Ramos (cell line): ENCODE results near the gene PLEKHM1.

ENCODE experiments used
- in situ Hi-C: fragments of 300-500 bp; cut with MboI; formaldehyde crosslinking; loops from one replicate; pipeline ENCODE4 v1.14.3; 2022; ENCODE audit warnings: low sequenced_read_pairs; ENCODE audit not compliant: unreplicated experiment

PLEKHM1 gene

GRCh38 chr17:45410144-45411091, 80.1 kb downstream of the PLEKHM1 start:
- in situ Hi-C loops = loop anchor here (25.0 kb wide), 1 partner anchor 427 kb away; the partner anchor contains the start of gene SPPL2C

GRCh38 chr17:45409659-45410076, 80.9 kb downstream of the PLEKHM1 start:
- in situ Hi-C loops = loop anchor here (25.0 kb wide), 1 partner anchor 428 kb away; the partner anchor contains the start of gene SPPL2C

DNA sequence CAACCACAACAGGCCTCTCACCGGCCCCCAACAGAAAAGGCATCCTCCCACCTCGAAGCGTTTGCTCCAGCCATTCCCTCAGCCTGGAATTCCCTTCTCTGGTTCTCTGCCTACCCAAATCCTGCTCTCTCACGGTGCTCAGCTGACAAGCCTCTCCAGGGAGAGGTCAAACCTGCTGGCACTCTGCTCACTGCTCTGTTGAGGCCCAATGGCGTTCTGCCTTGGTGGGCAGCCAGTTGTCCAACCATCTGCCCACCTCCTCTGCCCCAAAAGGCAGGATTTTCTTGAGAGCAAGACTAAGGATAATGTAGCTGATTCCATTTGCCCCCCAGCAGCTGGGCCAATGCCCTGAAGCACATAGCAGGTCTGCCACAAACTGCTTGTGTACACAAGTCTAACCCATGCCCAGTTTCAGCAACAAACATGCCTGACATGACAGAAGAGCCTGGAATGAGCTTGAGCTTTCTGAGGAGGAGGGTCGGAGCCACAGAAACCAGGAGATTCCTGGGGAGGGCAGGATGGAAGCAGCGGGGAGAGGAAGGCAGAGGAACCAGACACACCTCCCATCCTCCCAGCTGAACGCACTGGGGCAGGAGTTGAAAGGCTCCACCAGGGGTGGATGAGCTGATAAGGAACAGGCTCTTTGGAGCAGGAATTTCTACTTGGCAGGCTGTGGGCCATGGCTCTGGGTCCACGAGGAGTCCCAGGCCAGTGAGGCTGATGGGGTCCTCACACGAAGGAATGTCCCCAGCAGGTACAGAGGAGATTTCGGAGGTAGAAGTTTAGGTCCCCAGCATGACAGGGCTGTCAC, 81.7 kb downstream of the PLEKHM1 start:
- in situ Hi-C loops = loop anchor here (25.0 kb wide), 1 partner anchor 428 kb away; the partner anchor contains the start of gene SPPL2C

GRCh38 chr17:45406107-45406506, 84.4 kb downstream of the PLEKHM1 start:
- in situ Hi-C loops = loop anchor here (25.0 kb wide), 1 partner anchor 431 kb away; the partner anchor contains the start of gene SPPL2C

DNA sequence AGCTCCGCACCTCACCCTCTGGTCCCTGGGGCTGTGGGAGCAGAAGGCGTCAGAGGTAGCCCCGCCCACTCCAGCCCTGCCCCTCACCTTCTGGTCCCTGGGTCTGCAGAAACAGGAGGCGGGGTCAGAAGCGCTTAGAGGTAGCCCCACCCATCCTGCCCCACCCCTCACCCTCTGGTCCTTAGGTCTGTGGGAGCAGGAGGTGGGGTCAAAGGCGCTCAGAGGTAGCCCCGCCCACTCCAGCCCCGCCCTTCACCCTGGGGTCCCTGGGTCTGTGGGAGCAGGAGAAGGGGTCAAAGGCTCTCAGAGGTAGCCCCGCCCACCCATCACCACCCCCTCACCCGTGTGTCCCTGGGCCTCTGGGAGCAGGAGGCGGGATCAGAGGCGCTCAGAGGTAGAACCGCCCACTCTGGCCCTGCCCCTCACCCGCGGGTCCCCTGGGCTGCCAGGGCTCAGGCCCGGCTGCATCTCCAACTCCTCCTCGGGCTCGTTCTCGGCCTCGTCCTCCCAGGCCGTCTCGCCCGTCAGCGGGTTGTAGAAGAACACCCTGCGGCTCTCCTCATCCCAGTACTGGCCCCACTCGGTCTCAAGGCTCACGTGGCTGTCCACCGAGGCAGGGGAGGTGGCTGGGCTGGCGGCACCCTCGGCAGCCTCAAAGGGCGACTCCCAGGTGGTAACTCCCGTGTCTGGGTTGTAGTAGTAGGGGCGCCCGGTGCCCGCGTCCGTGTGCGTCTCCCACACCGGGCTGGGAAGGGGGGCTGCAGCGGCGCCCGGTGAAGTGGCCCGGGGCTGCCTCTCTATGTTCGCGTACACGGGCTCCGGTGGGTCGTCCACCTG, 85.1 kb downstream of the PLEKHM1 start:
- in situ Hi-C loops = loop anchor here (25.0 kb wide), 1 partner anchor 432 kb away; the partner anchor contains the start of gene SPPL2C

DNA sequence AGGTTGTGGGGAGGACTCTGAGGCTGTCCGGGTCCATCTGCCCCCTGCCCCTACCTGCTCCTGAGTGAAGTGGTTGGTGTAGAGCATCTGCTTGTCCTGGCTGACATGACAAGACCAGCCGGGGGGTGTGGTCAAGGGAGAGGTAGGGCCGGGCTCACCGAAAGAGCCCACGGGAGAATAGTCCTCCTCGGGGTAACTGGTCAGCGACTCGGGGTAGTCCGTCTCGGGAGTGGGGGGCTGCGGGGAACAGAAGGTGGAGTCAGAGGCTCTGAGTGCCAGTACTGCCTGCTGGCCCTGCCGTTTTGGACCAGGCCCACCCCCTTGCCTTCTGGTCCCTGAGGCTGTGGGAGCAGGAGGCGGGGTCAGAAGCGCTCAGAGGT, 85.7 kb downstream of the PLEKHM1 start:
- in situ Hi-C loops = loop anchor here (25.0 kb wide), 1 partner anchor 432 kb away; the partner anchor contains the start of gene SPPL2C

DNA sequence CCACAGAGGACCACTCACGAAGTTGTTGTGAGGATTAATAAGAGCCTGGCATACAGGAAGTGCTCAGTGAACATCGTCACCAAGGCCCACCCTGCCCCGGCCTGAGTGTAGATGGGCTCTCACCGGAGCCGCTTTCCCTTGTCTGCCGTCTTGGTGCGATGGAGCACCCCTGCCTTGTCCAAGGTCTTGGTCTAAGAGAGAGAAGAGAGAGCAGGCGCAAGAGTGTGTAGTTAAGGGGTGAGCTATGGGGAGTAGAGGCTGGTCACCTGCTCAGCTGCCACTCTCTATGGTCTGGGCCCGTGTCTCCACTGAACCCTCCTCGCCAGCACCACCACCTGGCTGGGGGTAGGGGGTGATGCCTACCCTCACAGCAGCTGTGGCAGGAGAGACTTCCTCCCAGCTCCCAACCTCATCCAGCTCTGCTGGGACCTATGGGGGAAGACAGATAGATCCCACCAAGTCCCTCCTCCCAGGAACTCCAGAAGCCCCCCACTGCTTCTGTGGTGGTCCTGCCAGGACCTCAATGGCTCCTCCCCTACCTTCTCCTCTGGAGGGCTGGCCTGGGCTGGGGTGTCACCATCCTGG, 86.5 kb downstream of the PLEKHM1 start:
- in situ Hi-C loops = loop anchor here (25.0 kb wide), 1 partner anchor 433 kb away; the partner anchor contains the start of gene SPPL2C

DNA sequence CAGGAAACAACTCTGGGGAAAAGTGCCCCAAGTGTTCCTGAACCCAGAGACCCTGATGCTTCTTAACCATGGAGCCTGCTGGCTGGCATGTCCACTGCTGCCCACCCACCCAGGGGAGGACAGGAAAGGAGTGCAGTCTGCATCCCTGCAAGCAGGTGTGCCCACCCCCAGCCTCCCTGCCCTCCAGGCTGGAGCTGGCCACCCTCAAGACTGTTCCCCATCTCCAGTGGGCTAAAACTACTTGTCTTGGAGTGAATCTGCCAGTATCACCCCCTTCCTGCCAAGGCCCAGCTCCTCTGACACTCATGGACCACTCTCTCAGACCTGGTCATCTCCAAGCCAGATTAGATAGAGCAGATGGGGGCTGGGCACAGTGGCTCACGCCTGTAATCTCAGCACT, 87.6 kb downstream of the PLEKHM1 start:
- in situ Hi-C loops = loop anchor here (25.0 kb wide), 1 partner anchor 434 kb away; the partner anchor contains the start of gene SPPL2C

DNA sequence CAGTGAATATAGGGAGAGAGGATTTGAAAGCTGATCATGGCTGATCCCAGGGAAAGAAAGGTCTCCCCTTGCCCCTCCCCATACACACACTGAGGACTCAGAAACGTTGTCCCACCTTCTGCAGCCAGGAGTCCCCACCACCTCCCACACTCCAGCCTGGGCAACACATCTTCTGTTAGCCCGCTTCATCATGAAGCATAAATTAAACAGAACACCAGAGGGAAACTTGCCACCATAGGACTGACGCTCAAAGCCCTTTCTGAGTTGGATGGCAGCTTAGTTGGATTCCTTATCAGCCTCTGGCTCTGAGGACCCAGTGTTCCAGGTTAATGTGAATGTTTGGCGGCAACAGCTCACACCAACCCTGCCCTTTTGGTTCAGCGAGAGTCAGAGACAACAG, 91.7 kb downstream of the PLEKHM1 start:
- in situ Hi-C loops = no loop called here

- in situ Hi-C loops = no loop called here
These were observed 92.7 kb downstream of the PLEKHM1 start for GRCh38 chr17:45397796-45398195.

DNA sequence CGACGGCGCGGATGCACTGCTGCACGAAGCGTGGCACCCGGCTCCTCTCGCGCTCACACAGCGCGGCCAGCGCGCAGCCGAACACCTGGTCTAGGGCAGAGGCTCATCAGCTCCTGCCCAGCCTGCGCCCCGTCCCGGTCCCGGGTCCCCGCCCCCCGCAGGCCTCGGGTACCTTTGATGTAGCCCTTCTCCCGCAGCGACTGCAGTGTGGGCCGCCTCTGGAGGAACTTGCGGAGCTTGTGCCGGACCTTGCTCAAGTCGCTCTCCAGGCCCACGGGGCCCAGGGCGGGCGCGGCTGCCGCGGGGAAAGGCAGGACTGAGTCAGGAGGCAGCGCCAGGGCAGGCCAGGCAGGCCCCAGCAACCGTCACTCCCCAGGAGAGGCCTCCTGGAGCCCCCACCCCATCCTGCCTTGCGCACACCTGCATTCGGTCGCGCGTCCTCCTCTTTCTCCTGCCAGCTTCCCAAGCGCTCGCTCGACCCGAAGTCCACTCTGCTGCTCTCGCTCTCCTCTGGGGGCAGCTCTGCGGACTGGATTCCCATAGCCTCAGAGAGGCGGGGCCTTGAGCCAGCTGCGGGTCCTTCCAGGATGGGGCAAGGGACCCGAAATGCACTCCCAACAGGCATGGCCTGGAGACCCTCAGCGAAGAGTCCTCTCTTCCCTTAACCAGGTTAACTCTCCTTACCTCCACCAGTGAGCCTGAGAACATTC, 93.9 kb downstream of the PLEKHM1 start:
- in situ Hi-C loops = no loop called here

DNA sequence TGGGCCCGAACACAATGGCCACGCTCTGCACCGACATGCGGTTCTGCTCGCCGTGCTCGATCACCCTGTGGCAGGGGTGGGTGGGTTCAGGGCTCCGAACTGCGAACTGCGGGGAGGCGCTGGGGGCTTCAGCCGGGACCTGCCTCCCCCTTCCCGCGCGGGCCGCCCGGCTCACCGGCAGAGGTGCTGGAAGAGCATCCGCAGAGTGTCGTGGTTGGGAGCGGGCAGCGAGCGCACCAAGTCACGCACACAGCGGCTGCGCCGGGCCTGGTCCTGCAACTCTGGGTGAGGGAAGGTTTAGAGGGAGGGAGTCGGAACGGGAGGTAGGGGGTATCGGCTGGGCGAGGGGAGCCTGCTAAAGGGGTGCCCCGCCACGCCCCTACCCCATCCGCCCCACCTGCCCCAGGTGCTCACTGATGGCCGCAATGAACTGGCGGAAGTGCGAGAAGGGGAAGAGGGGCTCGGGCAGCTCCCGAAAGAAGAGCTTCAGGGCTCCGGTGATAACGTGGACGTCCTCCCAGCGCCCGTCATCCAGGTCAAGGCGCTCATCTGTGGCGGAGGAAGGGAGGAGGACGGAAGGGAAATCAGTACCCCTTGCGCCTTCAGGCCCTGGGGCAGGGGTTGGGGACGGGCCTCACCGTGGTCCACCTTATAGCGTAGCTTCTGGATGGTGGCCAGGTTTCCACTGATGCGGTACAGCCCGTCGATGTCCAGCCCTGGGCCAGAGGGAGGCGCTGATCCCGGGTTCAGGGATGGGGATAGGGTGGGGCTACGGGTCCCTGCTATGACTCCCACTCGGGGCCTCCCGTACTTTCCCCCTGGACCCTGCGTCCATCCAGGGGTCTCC, 94.7 kb downstream of the PLEKHM1 start:
- in situ Hi-C loops = no loop called here

DNA sequence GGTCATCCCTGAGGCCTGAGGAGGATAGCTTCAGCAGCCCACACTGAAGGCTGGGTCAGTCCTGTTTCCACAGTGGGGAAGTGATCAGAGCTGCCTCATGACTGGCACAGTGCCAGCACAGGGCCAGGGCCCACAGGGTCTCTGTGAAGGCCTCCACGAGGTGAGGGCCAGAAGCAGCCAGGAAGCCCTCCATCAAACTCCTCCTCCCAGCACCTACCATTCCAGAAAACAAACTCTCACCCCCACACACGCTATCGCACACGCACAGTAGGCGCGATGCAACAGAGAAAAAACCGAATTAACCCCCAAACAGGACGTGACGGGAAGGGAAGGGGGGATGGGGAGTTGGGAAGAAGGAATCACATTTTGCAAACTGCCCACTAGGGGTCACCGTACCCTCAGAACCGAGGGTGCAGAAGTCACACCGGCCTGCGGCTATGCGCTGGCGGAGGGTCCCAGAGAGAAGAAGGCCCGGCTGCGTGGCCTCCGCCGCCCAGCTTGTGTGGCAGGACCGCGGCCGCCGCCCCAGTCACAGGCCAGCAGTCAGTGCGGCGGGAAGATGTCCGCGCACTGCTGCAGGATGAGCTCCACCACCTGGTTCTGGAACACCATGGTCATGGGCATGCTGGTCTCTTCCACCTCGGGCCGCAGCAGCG, 95.5 kb downstream of the PLEKHM1 start:
- in situ Hi-C loops = loop anchor here (5.0 kb wide), 1 partner anchor 173 kb away; the partner anchor contains the start of gene FMNL1

- in situ Hi-C loops = loop anchor here (5.0 kb wide), 1 partner anchor 172 kb away; the partner anchor contains the start of gene FMNL1
These were observed 96.0 kb downstream of the PLEKHM1 start for GRCh38 chr17:45394564-45394912.

GRCh38 chr17:45394091-45394490, 96.4 kb downstream of the PLEKHM1 start:
- in situ Hi-C loops = loop anchor here (5.0 kb wide), 1 partner anchor 172 kb away; the partner anchor contains the start of gene FMNL1

DNA sequence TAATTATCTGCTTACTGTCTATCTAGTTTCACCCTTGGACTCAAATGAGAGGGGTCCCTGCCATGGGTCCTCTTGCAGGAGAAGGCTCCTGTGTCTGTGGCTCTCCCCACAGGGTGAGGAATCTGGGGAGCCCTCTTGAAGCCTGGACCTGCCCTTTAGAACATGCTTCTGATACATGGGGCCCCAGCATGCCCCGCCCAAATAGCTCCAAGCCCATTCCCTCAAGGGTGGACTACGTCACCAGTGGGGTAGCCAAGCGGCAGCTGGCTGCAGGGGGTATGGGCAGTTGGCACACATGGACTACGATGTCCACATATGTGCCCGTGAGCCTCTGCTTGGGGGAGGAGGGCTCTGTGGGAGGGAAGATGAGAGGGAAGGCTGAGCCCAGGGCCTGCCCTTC, 97.1 kb downstream of the PLEKHM1 start:
- in situ Hi-C loops = loop anchor here (5.0 kb wide), 1 partner anchor 171 kb away; the partner anchor contains the start of gene FMNL1

GRCh38 chr17:45391918-45392317, 98.6 kb downstream of the PLEKHM1 start:
- in situ Hi-C loops = loop anchor here (5.0 kb wide), 1 partner anchor 170 kb away; the partner anchor contains the start of gene FMNL1
